ENCODE data around the gene PGGHG.
"Not testable (repeated sequence)": the region's sequence is repeated elsewhere in the genome, so short reads cannot be mapped to it uniquely, and the experiment has no call there.

DNA sequence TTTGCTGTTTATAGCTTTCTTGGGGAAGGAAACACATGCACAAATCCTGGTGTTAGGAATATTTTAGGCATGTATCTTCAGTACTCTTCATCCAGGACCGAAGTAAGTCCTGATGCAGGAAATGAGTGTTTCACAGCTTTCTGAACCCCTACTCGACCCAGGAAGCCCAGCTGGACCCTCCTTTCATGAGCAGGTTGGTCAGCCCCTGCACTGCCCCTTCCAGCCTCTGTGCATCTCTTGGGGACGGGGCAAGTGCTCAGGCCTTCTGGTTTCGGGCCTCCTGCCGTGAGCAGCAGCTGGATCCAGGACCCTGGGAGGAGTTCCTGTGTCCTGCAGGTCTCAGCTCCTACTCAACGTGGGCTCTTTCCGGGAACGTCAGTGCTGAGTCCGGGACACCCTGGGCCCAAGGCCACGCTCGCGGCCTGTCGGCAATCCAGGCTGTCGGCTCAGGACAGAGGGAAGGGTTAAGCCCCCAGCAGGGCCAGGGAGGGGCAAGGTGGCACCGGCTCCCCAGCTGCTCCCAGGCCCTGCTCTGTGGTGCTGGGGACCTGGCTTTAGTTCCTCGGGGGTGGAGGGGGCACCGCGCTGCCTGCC lies 21.1 kb downstream of the PGGHG start:
- TF ChIP-seq, protein P1, sequence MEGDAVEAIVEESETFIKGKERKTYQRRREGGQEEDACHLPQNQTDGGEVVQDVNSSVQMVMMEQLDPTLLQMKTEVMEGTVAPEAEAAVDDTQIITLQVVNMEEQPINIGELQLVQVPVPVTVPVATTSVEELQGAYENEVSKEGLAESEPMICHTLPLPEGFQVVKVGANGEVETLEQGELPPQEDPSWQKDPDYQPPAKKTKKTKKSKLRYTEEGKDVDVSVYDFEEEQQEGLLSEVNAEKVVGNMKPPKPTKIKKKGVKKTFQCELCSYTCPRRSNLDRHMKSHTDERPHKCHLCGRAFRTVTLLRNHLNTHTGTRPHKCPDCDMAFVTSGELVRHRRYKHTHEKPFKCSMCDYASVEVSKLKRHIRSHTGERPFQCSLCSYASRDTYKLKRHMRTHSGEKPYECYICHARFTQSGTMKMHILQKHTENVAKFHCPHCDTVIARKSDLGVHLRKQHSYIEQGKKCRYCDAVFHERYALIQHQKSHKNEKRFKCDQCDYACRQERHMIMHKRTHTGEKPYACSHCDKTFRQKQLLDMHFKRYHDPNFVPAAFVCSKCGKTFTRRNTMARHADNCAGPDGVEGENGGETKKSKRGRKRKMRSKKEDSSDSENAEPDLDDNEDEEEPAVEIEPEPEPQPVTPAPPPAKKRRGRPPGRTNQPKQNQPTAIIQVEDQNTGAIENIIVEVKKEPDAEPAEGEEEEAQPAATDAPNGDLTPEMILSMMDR (CRISPR knock-in tag; IDR thresholded peaks at IDR 0.05) = not testable (repeated sequence)
- not testable (repeated sequence) for TF ChIP-seq THRA (CRISPR knock-in tag; IDR thresholded peaks at IDR 0.05; ENCODE audit: borderline replicate concordance); MYNN (CRISPR knock-in tag; IDR thresholded peaks at IDR 0.05; ENCODE audit: low read depth); TCF12 (IDR thresholded peaks at IDR 0.05); TCF12 (CRISPR knock-in tag; IDR thresholded peaks at IDR 0.05); FOXC1 (CRISPR knock-in tag; IDR thresholded peaks at IDR 0.05; ENCODE audit: borderline replicate concordance); GPN1 (CRISPR knock-in tag; IDR thresholded peaks at IDR 0.05; ENCODE audit: borderline replicate concordance); MXI1 (IDR thresholded peaks at IDR 0.05; ENCODE audit: borderline replicate concordance, low read depth, low read length); ATF7 (IDR thresholded peaks at IDR 0.05); ATF7 (CRISPR knock-in tag; IDR thresholded peaks at IDR 0.05)
- TF ChIP-seq, protein P2, sequence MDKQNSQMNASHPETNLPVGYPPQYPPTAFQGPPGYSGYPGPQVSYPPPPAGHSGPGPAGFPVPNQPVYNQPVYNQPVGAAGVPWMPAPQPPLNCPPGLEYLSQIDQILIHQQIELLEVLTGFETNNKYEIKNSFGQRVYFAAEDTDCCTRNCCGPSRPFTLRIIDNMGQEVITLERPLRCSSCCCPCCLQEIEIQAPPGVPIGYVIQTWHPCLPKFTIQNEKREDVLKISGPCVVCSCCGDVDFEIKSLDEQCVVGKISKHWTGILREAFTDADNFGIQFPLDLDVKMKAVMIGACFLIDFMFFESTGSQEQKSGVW (CRISPR knock-in tag; IDR thresholded peaks at IDR 0.05; ENCODE audit: borderline replicate concordance) = not testable (repeated sequence)
- TF ChIP-seq, protein P3, sequence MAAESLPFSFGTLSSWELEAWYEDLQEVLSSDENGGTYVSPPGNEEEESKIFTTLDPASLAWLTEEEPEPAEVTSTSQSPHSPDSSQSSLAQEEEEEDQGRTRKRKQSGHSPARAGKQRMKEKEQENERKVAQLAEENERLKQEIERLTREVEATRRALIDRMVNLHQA (CRISPR knock-in tag; IDR thresholded peaks at IDR 0.05) = not testable (repeated sequence)
